ENCODE measurements around the gene CHST11.

Gene CHST11

GRCh38 chr12:104422441-104422840, 34.3 kb upstream of the CHST11 start:
- no peaks in the 10 kb centered on the region for H3K36me3 Mint-ChIP-seq (ENCODE audit: low read depth)
- H3K9me3 Mint-ChIP-seq: peaks cover 11% of the 10 kb centered on the region
- peaks cover 36% of the 10 kb centered on the region for H3K4me1 Mint-ChIP-seq (ENCODE audit: low read depth)
- H3K4me3 Mint-ChIP-seq: no peak overlapping the region
- no peaks in the 10 kb centered on the region for H3K27me3 Mint-ChIP-seq
- no peak overlapping the region for H3K27ac Mint-ChIP-seq

- Mint-ChIP-seq H3K27me3 (no peaks in the 10 kb centered on the region), H3K4me3 (no peak overlapping the region), H3K27ac (no peak overlapping the region), H3K36me3 (ENCODE audit: low read depth) (no peaks in the 10 kb centered on the region), H3K9me3 (peaks cover 11% of the 10 kb centered on the region), H3K4me1 (ENCODE audit: low read depth) (peaks cover 42% of the 10 kb centered on the region)
Observed at GRCh38 chr12:104423273-104423672, 33.5 kb upstream of the CHST11 start.

- Mint-ChIP-seq H3K27ac (no peak overlapping the region), H3K4me1 (ENCODE audit: low read depth) (peaks cover 44% of the 10 kb centered on the region), H3K4me3 (no peak overlapping the region), H3K27me3 (no peaks in the 10 kb centered on the region), H3K36me3 (ENCODE audit: low read depth) (no peaks in the 10 kb centered on the region), H3K9me3 (peaks cover 11% of the 10 kb centered on the region)
Observed at GRCh38 chr12:104423809-104424208, 32.9 kb upstream of the CHST11 start.

- Mint-ChIP-seq H3K27ac (no peak overlapping the region), H3K27me3 (no peaks in the 10 kb centered on the region), H3K4me3 (no peak overlapping the region), H3K36me3 (ENCODE audit: low read depth) (no peaks in the 10 kb centered on the region), H3K4me1 (ENCODE audit: low read depth) (peaks cover 44% of the 10 kb centered on the region), H3K9me3 (peaks cover 11% of the 10 kb centered on the region)
Observed at GRCh38 chr12:104424955-104425354, 31.8 kb upstream of the CHST11 start.

- no peaks in the 10 kb centered on the region for H3K27me3 Mint-ChIP-seq
- no peak overlapping the region for H3K4me3 Mint-ChIP-seq
- peaks cover 11% of the 10 kb centered on the region for H3K9me3 Mint-ChIP-seq
- H3K4me1 Mint-ChIP-seq (ENCODE audit: low read depth): peaks cover 44% of the 10 kb centered on the region
- no peak overlapping the region for H3K27ac Mint-ChIP-seq
- no peaks in the 10 kb centered on the region for H3K36me3 Mint-ChIP-seq (ENCODE audit: low read depth)
Observed at GRCh38 chr12:104425614-104426013, 31.1 kb upstream of the CHST11 start.

- Mint-ChIP-seq H3K9me3 (peaks cover 9% of the 10 kb centered on the region), H3K4me1 (ENCODE audit: low read depth) (peaks cover 36% of the 10 kb centered on the region), H3K4me3 (no peak overlapping the region), H3K36me3 (ENCODE audit: low read depth) (no peaks in the 10 kb centered on the region), H3K27me3 (no peaks in the 10 kb centered on the region), H3K27ac (peak overlapping the region; percentile 24)
Observed at GRCh38 chr12:104426926-104427546, 29.7 kb upstream of the CHST11 start.

- H3K27me3 Mint-ChIP-seq: no peaks in the 10 kb centered on the region
- peaks cover 36% of the 10 kb centered on the region for H3K4me1 Mint-ChIP-seq (ENCODE audit: low read depth)
- H3K36me3 Mint-ChIP-seq (ENCODE audit: low read depth): no peaks in the 10 kb centered on the region
- no peak overlapping the region for H3K4me3 Mint-ChIP-seq
- H3K27ac Mint-ChIP-seq: peak overlapping the region; percentile 24
- H3K9me3 Mint-ChIP-seq: peaks cover 4% of the 10 kb centered on the region
Observed at GRCh38 chr12:104427547-104427938, 29.2 kb upstream of the CHST11 start.

- no peaks in the 10 kb centered on the region for H3K36me3 Mint-ChIP-seq (ENCODE audit: low read depth)
- peaks cover 4% of the 10 kb centered on the region for H3K4me1 Mint-ChIP-seq (ENCODE audit: low read depth)
- no peaks in the 10 kb centered on the region for H3K9me3 Mint-ChIP-seq
- H3K4me3 Mint-ChIP-seq: no peak overlapping the region
- H3K27me3 Mint-ChIP-seq: peaks cover 8% of the 10 kb centered on the region
- H3K27ac Mint-ChIP-seq: no peak overlapping the region
Observed at GRCh38 chr12:104433061-104433460, 23.7 kb upstream of the CHST11 start.

GRCh38 chr12:104434129-104434528, 22.6 kb upstream of the CHST11 start:
- Mint-ChIP-seq H3K4me1 (ENCODE audit: low read depth) (no peaks in the 10 kb centered on the region), H3K27me3 (peaks cover 8% of the 10 kb centered on the region), H3K27ac (no peak overlapping the region), H3K36me3 (ENCODE audit: low read depth) (no peaks in the 10 kb centered on the region), H3K4me3 (no peak overlapping the region), H3K9me3 (no peaks in the 10 kb centered on the region)

GRCh38 chr12:104435175-104435574, 21.6 kb upstream of the CHST11 start:
- Mint-ChIP-seq H3K9me3 (no peaks in the 10 kb centered on the region), H3K36me3 (ENCODE audit: low read depth) (no peaks in the 10 kb centered on the region), H3K4me3 (no peak overlapping the region), H3K4me1 (ENCODE audit: low read depth) (no peaks in the 10 kb centered on the region), H3K27me3 (peaks cover 8% of the 10 kb centered on the region), H3K27ac (no peak overlapping the region)

GRCh38 chr12:104435765-104436164, 21.0 kb upstream of the CHST11 start:
- H3K9me3 Mint-ChIP-seq: no peaks in the 10 kb centered on the region
- H3K4me3 Mint-ChIP-seq: no peak overlapping the region
- peaks cover 8% of the 10 kb centered on the region for H3K27me3 Mint-ChIP-seq
- no peak overlapping the region for H3K27ac Mint-ChIP-seq
- no peaks in the 10 kb centered on the region for H3K36me3 Mint-ChIP-seq (ENCODE audit: low read depth)
- no peaks in the 10 kb centered on the region for H3K4me1 Mint-ChIP-seq (ENCODE audit: low read depth)

- Mint-ChIP-seq H3K4me3 (no peak overlapping the region), H3K36me3 (ENCODE audit: low read depth) (no peaks in the 10 kb centered on the region), H3K27me3 (peaks cover 8% of the 10 kb centered on the region), H3K9me3 (no peaks in the 10 kb centered on the region), H3K4me1 (ENCODE audit: low read depth) (no peaks in the 10 kb centered on the region), H3K27ac (no peak overlapping the region)
Observed at GRCh38 chr12:104436790-104437189, 20.0 kb upstream of the CHST11 start.

- H3K27ac Mint-ChIP-seq: no peak overlapping the region
Observed at GRCh38 chr12:104438134-104438533, 18.6 kb upstream of the CHST11 start.

GRCh38 chr12:104439137-104439536, 17.6 kb upstream of the CHST11 start:
- Mint-ChIP-seq H3K27ac (no peak overlapping the region), H3K4me1 (ENCODE audit: low read depth) (no peaks in the 10 kb centered on the region), H3K27me3 (peaks cover 5% of the 10 kb centered on the region), H3K36me3 (ENCODE audit: low read depth) (no peaks in the 10 kb centered on the region), H3K9me3 (no peaks in the 10 kb centered on the region), H3K4me3 (no peak overlapping the region)

More at GRCh38 chr12:104438134-104438533, 18.6 kb upstream of the CHST11 start:
- no peaks in the 10 kb centered on the region for H3K9me3 Mint-ChIP-seq
- no peaks in the 10 kb centered on the region for H3K4me1 Mint-ChIP-seq (ENCODE audit: low read depth)
- H3K27me3 Mint-ChIP-seq: peaks cover 7% of the 10 kb centered on the region
- H3K4me3 Mint-ChIP-seq: no peak overlapping the region
- no peaks in the 10 kb centered on the region for H3K36me3 Mint-ChIP-seq (ENCODE audit: low read depth)

GRCh38 chr12:104443008-104443407, 13.7 kb upstream of the CHST11 start:
- Mint-ChIP-seq H3K4me3 (no peak overlapping the region), H3K27me3 (no peaks in the 10 kb centered on the region), H3K27ac (no peak overlapping the region), H3K9me3 (no peaks in the 10 kb centered on the region), H3K4me1 (ENCODE audit: low read depth) (no peaks in the 10 kb centered on the region), H3K36me3 (ENCODE audit: low read depth) (no peaks in the 10 kb centered on the region)
